Keratinocyte (primary cell): ENCODE measurements around the gene RDH13. TPM values are rescaled to one million over a fixed set of nuclear protein-coding genes. Genes with fewer than 3 reads are reported as not detected.

Source experiments
- DNase-seq: peaks from one replicate; pipeline ENCODE4 v3.0.0-alpha.2; 2011; ENCODE audit warnings: low read depth, missing footprints, low spot score
- FAIRE-seq: peaks from 2 replicates; lab custom pipeline; 2011; peaks lifted over from hg19 to GRCh38; lab: Jason Lieb, UNC
- H2AFZ ChIP-seq: 2 replicates; pipeline ENCODE4 v1.6.0; 2012; ENCODE audit warnings: low read length, control low read depth, inconsistent platforms; ENCODE audit not compliant: control insufficient read depth
- H3K27ac ChIP-seq: 2 replicates; pipeline ENCODE4 v1.5.1; 2011; ENCODE audit warnings: low read length; ENCODE audit not compliant: control insufficient read depth, insufficient read depth
- H3K27me3 ChIP-seq: 3 replicates; pipeline ENCODE4 v1.6.0; 2011; ENCODE audit warnings: low read length; ENCODE audit not compliant: control insufficient read depth, insufficient read depth; ENCODE audit errors: extremely low read depth
- H3K36me3 ChIP-seq, 2 experiments: 2 replicates in 1 of 2; 3 replicates in 1 of 2; pipeline ENCODE4 v1.5.1; 2011; ENCODE audit warnings: low read length in 2 of 2, mild to moderate bottlenecking in 1 of 2; ENCODE audit not compliant: control insufficient read depth in 2 of 2, insufficient read depth in 2 of 2; ENCODE audit errors: extremely low read depth in 1 of 2
- H3K4me1 ChIP-seq: 3 replicates; pipeline ENCODE4 v1.5.1; 2011; ENCODE audit warnings: low read length; ENCODE audit not compliant: control insufficient read depth, insufficient read depth; ENCODE audit errors: extremely low read depth
- H3K4me2 ChIP-seq: 3 replicates; pipeline ENCODE4 v1.6.0; 2011; ENCODE audit warnings: low read depth, low read length; ENCODE audit not compliant: control insufficient read depth, insufficient read depth; ENCODE audit errors: extremely low read depth
- H3K4me3 ChIP-seq, 3 experiments: fragments of 200-600 bp in 1 of 3; sonication (generic) in 1 of 3; 2 replicates in 2 of 3; 3 replicates in 1 of 3; pipeline ENCODE4 v1.5.1; 2011 to 2016; ENCODE audit warnings: low read length in 3 of 3, mild to moderate bottlenecking in 3 of 3, control low read depth in 2 of 3, inconsistent platforms in 1 of 3, low read depth in 1 of 3, mixed read lengths in 1 of 3, mixed run types in 1 of 3, moderate library complexity in 1 of 3; ENCODE audit not compliant: control insufficient read depth in 2 of 3, insufficient read depth in 2 of 3; ENCODE audit errors: extremely low read depth in 1 of 3
- H3K79me2 ChIP-seq: 2 replicates; pipeline ENCODE4 v1.6.0; 2012; ENCODE audit warnings: low read length; ENCODE audit not compliant: control insufficient read depth, insufficient read depth
- H3K9ac ChIP-seq: 3 replicates; pipeline ENCODE4 v1.6.0; 2011; ENCODE audit warnings: low read length; ENCODE audit not compliant: control insufficient read depth, insufficient read depth; ENCODE audit errors: extremely low read depth
- H3K9me1 ChIP-seq: 3 replicates; pipeline ENCODE4 v1.6.0; 2011; ENCODE audit warnings: low read length; ENCODE audit not compliant: control insufficient read depth, insufficient read depth; ENCODE audit errors: extremely low read depth
- H3K9me3 ChIP-seq: 2 replicates; pipeline ENCODE4 v1.5.1; 2012; ENCODE audit warnings: low read depth, low read length; ENCODE audit not compliant: control insufficient read depth
- H4K20me1 ChIP-seq: 3 replicates; pipeline ENCODE4 v1.6.0; 2011; ENCODE audit warnings: low read length; ENCODE audit not compliant: control insufficient read depth, insufficient read depth; ENCODE audit errors: extremely low read depth
- EZH2 ChIP-seq: IDR thresholded peaks from one replicate; pipeline ENCODE4 v1.6.1; 2012; ENCODE audit warnings: inconsistent platforms, mild to moderate bottlenecking, low read length, moderate library complexity
- dilution Hi-C: fragments of 300-500 bp; cut with MboI; formaldehyde crosslinking; loops from one replicate; pipeline ENCODE4 v1.7.0; 2020; ENCODE audit warnings: low sequenced_read_pairs; ENCODE audit not compliant: extremely low pct_ligation_motif_present
- polyA plus RNA-seq, 5 experiments: library from polyadenylated mRNA; depleted of rRNA in 3 of 5; stranded (reverse) in 3 of 5; stranded (forward) in 1 of 5; unstranded in 1 of 5; fragments of >200 nt; gene quantifications; 1 replicate in 1 of 5; 2 replicates in 3 of 5; 3 replicates in 1 of 5; pipeline versions ENCODE4 v1.2.1 to v1.2.3, GENCODE V29; 2011 to 2012; ENCODE audit warnings: missing spikeins in 2 of 5, low read depth in 1 of 5, low replicate concordance in 1 of 5
- TF ChIP-seq, protein P1 (sequence below), 3 experiments: IDR thresholded peaks in 1 of 3; conservative IDR thresholded peaks in 1 of 3; optimal IDR thresholded peaks in 1 of 3; 2 replicates in 2 of 3; 3 replicates in 1 of 3; pipeline versions ENCODE3 to v1.5.1; 2011; ENCODE audit warnings: low read length in 3 of 3, mild to moderate bottlenecking in 3 of 3, moderate library complexity in 2 of 3, control low read depth in 1 of 3, inconsistent platforms in 1 of 3; ENCODE audit not compliant: insufficient read depth in 2 of 3; ENCODE audit errors: extremely low read depth in 1 of 3

RDH13 gene
- polyA plus RNA-seq, 1 donor (not counting 4 experiments of a cell fraction or from before 2014, with no cell fraction given), result 10.6 TPM

DNA sequence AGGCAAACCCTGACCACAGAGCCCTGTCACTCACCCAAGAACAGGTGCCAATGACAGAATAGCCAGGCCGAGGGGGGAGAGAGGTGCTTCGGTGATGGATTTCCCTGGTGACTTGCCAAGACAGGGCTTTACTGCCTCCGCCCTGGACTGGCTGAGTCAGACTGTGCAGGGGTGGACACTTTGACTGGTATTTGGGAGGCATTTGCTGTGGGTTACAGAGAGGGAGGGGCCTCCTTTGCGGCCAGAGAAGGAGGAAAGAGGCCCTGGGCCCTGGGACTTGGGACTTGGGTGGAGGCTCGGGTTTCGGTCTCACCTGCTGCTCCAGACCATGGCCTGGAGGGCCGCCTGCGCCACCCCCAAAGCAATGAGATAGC, 8.2 kb upstream of the RDH13 start:
- H3K79me2 ChIP-seq, result no peaks in the 10 kb centered on the region
- no peak overlapping the region for H3K4me2 ChIP-seq
- dilution Hi-C loops, result no loop called here
- H3K9me1 ChIP-seq, result no peaks in the 10 kb centered on the region
- H4K20me1 ChIP-seq, result no peaks in the 10 kb centered on the region
- FAIRE-seq (peak; percentile 23), DNase-seq (no peak)
- peaks cover 25% of the 10 kb centered on the region for H3K27me3 ChIP-seq
- H3K9ac ChIP-seq, result no peak overlapping the region
- no peak overlapping the region for H3K4me3 ChIP-seq
- H3K27ac ChIP-seq, result no peak overlapping the region
- TF ChIP-seq EZH2, result no peak
- TF ChIP-seq, protein P1, sequence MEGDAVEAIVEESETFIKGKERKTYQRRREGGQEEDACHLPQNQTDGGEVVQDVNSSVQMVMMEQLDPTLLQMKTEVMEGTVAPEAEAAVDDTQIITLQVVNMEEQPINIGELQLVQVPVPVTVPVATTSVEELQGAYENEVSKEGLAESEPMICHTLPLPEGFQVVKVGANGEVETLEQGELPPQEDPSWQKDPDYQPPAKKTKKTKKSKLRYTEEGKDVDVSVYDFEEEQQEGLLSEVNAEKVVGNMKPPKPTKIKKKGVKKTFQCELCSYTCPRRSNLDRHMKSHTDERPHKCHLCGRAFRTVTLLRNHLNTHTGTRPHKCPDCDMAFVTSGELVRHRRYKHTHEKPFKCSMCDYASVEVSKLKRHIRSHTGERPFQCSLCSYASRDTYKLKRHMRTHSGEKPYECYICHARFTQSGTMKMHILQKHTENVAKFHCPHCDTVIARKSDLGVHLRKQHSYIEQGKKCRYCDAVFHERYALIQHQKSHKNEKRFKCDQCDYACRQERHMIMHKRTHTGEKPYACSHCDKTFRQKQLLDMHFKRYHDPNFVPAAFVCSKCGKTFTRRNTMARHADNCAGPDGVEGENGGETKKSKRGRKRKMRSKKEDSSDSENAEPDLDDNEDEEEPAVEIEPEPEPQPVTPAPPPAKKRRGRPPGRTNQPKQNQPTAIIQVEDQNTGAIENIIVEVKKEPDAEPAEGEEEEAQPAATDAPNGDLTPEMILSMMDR (optimal IDR thresholded peaks at IDR 0.05 in 1 of 3, IDR thresholded peaks at IDR 0.05 in 1 of 3, conservative IDR thresholded peaks at IDR 0.05 in 1 of 3; ENCODE audit: extremely low read depth in 1 of 3, insufficient read depth in 2 of 3, low read length in 3 of 3), result no peak
- H3K4me1 ChIP-seq, result peaks cover 25% of the 10 kb centered on the region
- no peak overlapping the region for H2AFZ ChIP-seq
- no peaks in the 10 kb centered on the region for H3K9me3 ChIP-seq
- H3K36me3 ChIP-seq, result no peaks in the 10 kb centered on the region

DNA sequence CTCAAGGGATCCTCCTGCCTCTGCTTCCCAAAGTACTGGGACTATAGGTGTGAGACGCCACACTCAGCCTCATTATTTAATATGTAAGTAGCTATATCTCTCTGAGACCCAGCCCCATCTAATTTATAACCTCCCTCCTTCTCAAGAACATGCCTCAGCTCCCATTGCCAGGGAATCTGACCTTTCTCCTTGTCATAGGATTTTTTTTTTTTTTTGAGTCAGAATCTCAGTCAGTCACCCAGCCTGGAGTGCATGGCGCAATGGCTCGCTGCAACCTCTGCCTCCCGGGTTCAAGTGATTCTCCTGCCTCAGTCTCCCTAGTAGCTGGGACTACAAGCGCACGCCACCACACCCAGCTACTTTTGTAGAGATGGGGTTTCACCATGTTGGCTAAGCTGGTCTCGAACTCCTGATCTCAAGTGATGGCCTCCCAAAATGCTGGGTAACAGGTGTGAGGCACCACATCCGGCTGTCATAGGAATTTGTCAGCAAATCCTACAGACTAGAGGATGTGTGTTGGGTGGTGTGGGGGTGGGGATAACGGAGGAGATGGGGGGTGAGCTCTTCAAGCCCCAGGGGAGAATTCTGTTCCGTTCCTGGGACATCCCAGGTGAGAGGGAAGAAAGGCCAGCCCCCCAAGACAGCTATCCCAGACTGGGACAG, 7.6 kb upstream of the RDH13 start:
- Histone ChIP-seq H3K9ac (no peak overlapping the region), H3K9me1 (no peaks in the 10 kb centered on the region), H4K20me1 (no peaks in the 10 kb centered on the region), H3K27me3 (peaks cover 25% of the 10 kb centered on the region), H3K79me2 (no peaks in the 10 kb centered on the region), H3K4me3 (no peak overlapping the region), H3K36me3 (no peaks in the 10 kb centered on the region), H3K4me1 (peaks cover 21% of the 10 kb centered on the region), H3K4me2 (no peak overlapping the region), H2AFZ (no peak overlapping the region), H3K27ac (no peak overlapping the region), H3K9me3 (no peaks in the 10 kb centered on the region)
- TF ChIP-seq, protein P1 (optimal IDR thresholded peaks at IDR 0.05 in 1 of 3, IDR thresholded peaks at IDR 0.05 in 1 of 3, conservative IDR thresholded peaks at IDR 0.05 in 1 of 3; ENCODE audit: extremely low read depth in 1 of 3, insufficient read depth in 2 of 3, low read length in 3 of 3), result no peak
- no peak for TF ChIP-seq EZH2
- dilution Hi-C loops, result no loop called here
- FAIRE-seq (no peak), DNase-seq (no peak)
